ENCODE measurements around the gene FZR1.
"Not testable (repeated sequence)": the region's sequence is repeated elsewhere in the genome, so short reads cannot be mapped to it uniquely, and the experiment has no call there.

The FZR1 gene

GRCh38 chr19:3528539-3529211 lies 22.6 kb downstream of the FZR1 start:
- DNase-seq (ENCODE audit: low read depth in 2 of 2), result no peak

DNA sequence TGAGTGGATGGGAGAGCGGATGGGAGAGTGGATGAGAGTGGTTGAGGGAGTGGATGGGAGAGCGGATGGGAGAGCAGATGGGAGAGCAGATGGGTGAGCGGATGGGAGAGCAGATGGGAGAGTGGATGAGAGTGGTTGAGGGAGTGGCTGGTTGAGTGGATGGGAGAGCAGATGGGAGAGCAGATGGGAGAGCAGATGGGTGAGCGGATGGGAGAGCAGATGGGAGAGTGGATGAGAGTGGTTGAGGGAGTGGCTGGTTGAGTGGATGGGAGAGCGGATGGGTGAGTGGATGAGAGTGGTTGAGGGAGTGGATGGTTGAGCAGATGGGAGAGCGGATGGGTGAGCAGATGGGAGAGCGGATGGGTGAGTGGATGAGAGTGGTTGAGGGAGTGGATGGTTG lies 23.2 kb downstream of the FZR1 start:
- not testable (repeated sequence) for DNase-seq (ENCODE audit: low read depth in 2 of 2)

GRCh38 chr19:3530389-3530788 lies 24.3 kb downstream of the FZR1 start:
- no peak for DNase-seq (ENCODE audit: low read depth in 2 of 2)

DNA sequence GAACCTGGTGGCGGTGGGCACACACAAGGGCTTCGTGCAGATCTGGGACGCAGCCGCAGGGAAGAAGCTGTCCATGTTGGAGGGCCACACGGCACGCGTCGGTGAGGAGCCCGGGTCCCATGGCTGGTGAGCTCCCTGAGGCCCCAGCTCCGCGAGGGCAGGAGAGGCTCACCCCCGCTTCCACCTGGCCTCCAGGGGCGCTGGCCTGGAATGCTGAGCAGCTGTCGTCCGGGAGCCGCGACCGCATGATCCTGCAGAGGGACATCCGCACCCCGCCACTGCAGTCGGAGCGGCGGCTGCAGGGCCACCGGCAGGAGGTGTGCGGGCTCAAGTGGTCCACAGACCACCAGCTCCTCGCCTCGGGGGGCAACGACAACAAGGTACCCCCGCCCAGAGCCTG lies 25.6 kb downstream of the FZR1 start:
- no peak for DNase-seq (ENCODE audit: low read depth in 2 of 2)

DNA sequence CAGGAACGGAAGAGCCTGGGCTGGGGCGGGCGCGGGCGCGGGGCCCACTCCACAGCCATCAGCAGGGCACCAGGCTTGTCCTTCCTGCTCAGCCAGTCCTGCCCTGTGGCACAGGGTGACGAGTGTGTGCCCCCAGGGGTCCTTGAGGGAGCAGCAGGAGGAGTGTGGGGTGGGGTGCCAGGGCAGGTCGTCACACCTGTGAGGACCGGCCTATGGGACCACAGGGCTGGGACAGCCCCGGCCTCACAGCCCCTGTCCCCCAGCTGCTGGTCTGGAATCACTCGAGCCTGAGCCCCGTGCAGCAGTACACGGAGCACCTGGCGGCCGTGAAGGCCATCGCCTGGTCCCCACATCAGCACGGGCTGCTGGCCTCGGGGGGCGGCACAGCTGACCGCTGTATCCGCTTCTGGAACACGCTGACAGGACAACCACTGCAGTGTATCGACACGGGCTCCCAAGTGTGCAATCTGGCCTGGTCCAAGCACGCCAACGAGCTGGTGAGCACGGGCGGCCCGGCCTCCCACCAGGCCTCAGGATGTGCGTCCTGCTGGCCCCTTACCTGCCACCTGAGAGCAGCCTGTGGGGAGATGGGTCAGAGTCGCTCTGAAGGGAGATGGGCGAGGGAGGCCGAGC lies 26.2 kb downstream of the FZR1 start:
- DNase-seq (ENCODE audit: low read depth in 2 of 2), result no peak

GRCh38 chr19:3533033-3533432 lies 26.9 kb downstream of the FZR1 start:
- DNase-seq (ENCODE audit: low read depth in 2 of 2), result no peak

- no peak for DNase-seq (ENCODE audit: low read depth in 2 of 2)
Measured at GRCh38 chr19:3533563-3534216, 27.6 kb downstream of the FZR1 start.

DNA sequence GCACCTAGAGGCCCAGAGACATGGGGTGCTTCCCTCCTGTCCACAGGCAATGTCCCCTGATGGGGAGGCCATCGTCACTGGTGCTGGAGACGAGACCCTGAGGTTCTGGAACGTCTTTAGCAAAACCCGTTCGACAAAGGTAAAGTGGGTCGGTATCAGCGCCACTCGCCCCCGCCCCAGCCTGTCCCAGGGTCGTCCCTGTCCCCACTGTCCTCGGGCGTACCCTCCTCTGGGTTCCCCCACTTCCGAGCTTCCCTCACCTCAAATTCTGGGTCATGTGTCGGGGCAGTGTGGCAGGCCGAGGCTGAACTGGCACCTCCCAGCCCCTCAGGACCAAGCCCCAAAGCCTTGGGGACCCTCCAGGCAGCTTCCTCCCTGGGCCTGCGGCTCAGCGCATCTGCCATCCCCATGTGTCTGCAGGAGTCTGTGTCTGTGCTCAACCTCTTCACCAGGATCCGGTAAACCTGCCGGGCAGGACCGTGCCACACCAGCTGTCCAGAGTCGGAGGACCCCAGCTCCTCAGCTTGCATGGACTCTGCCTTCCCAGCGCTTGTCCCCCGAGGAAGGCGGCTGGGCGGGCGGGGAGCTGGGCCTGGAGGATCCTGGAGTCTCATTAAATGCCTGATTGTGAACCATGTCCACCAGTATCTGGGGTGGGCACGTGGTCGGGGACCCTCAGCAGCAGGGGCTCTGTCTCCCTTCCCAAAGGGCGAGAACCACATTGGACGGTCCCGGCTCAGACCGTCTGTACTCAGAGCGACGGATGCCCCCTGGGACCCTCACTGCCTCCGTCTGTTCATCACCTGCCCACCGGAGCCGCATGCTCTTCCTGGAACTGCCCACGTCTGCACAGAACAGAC lies 28.5 kb downstream of the FZR1 start:
- DNase-seq (ENCODE audit: low read depth in 2 of 2), result no peak

GRCh38 chr19:3535235-3535535 lies 29.1 kb downstream of the FZR1 start:
- no peak for DNase-seq (ENCODE audit: low read depth in 2 of 2)

GRCh38 chr19:3535563-3535965 lies 29.5 kb downstream of the FZR1 start:
- DNase-seq (ENCODE audit: low read depth in 2 of 2), result no peak

- no peak for DNase-seq (ENCODE audit: low read depth in 2 of 2)
Measured at GRCh38 chr19:3535981-3536380, 29.9 kb downstream of the FZR1 start.

DNA sequence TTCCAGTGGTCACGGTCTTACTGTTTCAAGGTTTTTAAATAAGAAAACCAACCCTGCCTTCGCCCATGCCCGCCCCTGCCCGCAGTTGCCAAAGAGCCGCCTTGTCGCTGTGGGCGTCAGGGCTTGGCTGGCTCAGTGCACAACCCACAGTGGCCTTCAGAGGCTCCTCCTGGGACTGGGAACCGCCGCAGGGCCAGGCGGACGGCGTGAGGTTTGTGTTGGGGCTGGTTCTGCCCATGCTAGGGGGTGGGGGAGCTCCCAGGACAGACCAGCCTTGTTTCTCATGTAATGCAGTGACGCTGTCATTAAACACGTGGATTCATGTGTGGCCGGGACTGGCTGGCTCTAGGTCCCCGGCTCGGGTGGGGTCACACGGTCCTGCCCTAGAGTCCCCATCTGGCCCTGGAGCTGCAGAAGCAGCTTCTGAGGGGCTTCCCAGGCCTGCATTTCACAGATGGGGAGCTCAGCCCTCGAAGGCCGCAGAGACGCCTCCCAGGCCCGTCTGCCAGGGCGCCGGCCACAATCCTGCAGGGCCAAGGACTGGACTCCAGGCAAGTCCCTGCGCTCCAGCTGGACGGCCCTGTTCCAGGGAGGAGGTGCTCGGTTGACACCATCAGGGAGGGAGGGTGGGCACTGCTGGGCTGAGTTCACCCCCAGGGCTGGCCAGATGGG lies 30.5 kb downstream of the FZR1 start:
- DNase-seq (ENCODE audit: low read depth in 2 of 2), result no peak

- DNase-seq (ENCODE audit: low read depth in 2 of 2), result no peak
Measured at GRCh38 chr19:3537101-3537437, 31.0 kb downstream of the FZR1 start.

GRCh38 chr19:3537438-3538240 lies 31.5 kb downstream of the FZR1 start:
- DNase-seq (ENCODE audit: low read depth in 2 of 2), result no peak

GRCh38 chr19:3538258-3538929 lies 32.3 kb downstream of the FZR1 start:
- DNase-seq (ENCODE audit: low read depth in 2 of 2), result no peak

GRCh38 chr19:3538965-3539755 lies 33.0 kb downstream of the FZR1 start, which contains the start of gene TEKTIP1:
TSS of gene TEKTIP1 (plus strand) at chr19:3539174. CDS start at chr19:3539178, 4 bp downstream.
- DNase-seq (ENCODE audit: low read depth in 2 of 2), result no peak

DNA sequence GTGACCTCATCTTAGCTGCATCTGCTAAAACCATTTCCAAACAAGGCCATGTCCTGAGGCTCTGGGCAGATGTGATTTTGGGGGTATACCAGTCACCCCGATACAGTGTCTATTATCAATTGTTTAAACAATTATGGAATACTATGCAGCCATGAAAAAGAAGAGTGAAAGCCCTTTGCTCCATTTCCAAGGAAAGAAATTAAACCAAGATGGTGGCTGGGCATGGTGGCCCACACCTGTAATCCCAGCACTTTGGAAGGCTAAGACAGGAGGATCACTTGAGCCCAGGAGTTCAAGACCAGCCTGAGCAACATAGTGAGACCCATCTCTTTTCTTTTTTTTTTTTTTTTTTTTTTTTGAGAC lies 33.6 kb downstream of the FZR1 start:
- DNase-seq (ENCODE audit: low read depth in 2 of 2), result no peak

- no peak for DNase-seq (ENCODE audit: low read depth in 2 of 2)
Measured at GRCh38 chr19:3543150-3544057, 37.3 kb downstream of the FZR1 start.

GRCh38 chr19:3544058-3544376 lies 37.9 kb downstream of the FZR1 start:
- DNase-seq (ENCODE audit: low read depth in 2 of 2), result no peak

All from fibroblast of skin of left quadriceps (primary cell).